ENCODE measurements around the gene USB1.

Gene USB1

DNA sequence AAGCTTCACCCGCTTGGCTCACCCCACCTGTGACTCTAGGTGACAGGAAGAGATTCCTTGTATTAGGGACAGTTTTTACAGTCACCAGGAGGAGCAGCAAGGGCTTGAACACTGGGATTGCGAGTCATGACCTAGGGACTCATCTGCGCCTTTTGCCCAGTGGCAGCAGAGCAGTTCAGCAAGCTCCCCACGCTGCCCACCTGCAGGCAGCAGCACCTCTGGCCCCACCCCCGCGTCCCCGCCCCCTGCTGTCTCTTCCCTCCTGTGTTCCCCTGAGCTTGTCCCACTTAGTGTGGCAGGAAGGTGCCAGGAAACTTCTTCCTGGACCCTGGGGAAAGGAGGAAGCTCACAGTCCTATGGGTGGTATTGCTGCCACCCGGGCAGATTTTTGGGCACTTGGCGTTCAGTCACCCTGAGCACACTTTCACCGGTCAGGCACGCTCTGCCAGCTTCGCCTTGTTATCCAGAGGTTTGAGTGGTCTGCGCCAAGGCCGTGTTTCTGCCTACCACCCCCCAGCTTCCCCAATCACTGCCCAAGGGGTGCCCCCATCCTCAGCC, 33.0 kb downstream of the USB1 start:
- no peak for DNase-seq (ENCODE audit: low read depth, low spot score)

DNA sequence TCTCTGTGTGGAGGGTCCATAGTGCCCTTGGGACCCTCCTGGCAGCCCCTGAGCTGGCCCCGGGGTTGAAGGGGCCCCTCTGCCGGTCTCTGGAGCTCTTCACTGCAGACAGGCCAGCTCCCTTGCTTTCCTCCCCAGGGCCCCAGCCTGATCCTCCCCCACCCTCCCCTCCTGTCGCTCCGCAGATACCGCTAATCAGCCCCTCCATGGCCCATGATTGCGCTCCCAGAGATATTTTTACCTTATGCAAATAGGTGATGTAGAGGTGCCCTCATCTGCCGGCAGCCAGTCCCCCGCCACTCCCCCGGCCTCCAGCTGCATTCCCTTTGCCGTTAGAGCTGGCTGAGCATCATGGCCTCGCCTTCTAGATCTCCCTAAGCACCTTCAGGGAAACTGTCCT, 33.6 kb downstream of the USB1 start:
- no peak for DNase-seq (ENCODE audit: low read depth, low spot score)

DNA sequence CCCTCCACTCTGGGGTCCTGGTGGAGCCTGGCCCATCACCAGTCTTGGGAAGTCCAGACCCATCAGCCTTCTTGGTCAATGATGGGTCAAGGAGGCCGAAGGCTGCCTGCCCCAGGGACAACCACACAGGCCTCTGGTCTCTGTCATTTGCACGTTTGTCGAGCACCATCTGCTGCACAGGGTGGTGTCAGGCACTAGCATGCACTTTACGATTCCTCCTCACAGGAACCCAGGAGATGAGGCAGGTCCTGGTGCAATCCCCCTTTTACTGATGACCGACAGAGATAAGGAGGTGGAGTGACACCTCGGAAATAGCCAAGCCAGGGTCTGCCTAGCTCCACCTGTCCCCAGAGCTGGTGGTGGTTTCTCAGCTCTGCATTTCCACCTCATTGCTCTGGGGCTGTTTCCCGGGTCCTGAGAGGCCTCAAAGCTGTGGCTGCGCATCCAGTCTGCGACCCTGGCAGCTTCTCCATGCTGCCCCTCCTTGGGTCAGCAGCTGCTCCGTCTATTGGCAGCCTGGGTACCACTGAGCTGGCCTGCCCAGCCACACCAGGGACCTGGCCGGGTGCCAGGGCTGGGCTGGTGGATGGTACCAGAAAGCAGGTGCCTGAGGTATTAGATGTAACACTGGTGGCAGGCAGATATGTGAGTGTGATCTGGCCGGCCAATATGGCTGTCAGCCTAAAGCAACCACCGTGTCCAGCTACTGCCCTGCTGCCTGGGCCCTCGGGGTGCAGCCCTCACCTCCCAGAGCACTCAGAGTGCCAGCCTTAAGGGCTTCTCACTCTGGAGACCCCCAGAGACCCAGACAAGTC, 34.4 kb downstream of the USB1 start:
- no peak for DNase-seq (ENCODE audit: low read depth, low spot score)

DNA sequence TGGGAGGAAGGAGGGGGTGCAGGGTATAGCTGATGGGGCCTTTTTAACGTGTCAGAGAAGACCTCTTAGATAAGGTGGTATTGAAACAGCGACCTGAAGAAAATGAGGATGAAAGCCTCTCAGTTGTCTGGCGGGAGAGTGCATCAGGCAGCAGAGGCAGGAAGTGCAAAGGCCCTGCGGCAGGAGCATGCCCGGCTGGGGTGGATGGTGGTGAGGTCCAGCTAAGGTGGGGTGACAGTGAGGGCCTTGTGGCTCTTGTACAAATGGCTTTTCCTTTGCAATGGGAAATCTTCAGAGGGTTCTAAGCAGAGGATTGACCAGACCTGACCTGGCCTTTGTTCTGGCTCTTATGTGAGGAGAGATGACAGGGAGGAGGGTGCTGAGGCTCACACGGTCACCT, 35.7 kb downstream of the USB1 start:
- DNase-seq (ENCODE audit: low read depth, low spot score): no peak

DNA sequence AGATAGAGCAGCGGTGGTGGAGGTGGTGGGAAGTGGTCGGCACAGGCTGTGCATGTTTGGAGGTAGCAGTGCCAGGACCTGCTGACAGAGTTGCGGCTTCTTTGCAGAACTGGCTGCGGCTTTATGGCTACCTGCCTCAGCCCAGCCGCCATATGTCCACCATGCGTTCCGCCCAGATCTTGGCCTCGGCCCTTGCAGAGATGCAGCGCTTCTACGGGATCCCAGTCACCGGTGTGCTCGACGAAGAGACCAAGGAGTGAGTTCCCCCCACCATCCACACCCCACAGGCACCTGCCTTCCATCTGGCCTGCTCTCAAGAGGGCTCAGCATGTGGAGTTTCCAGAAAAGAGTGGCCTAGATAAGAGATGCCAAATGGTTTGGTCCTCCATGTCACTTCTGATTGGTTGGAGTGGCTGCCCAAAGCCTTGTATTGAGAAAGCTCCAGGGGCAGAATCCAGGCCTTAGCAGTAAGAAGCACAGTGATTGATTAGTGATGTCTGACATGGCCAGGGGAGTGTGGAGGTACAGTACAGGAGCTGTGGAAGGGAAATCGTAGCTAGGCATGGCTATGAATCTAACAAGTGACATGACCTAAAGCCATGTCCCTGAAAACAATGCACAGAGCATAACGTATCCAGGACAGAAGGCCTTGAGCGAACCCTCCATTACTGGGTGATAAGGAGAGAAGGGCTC, 36.3 kb downstream of the USB1 start:
- no peak for DNase-seq (ENCODE audit: low read depth, low spot score)

DNA sequence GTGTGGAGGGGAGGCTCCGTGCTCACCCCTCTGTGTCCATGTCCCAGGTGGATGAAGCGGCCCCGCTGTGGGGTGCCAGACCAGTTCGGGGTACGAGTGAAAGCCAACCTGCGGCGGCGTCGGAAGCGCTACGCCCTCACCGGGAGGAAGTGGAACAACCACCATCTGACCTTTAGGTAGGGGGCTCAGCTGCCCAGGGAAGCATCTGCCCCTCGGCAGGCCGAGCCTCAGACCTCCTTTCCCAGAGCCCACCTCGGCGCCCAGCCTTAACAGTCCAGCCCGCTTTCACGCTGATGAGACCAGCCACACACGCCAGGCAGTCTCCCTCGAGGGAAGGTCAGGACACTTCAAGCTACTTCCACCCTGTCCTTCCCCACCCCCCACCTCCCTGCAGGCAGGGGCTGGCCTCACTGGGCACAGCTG, 37.0 kb downstream of the USB1 start:
- DNase-seq (ENCODE audit: low read depth, low spot score): no peak

DNA sequence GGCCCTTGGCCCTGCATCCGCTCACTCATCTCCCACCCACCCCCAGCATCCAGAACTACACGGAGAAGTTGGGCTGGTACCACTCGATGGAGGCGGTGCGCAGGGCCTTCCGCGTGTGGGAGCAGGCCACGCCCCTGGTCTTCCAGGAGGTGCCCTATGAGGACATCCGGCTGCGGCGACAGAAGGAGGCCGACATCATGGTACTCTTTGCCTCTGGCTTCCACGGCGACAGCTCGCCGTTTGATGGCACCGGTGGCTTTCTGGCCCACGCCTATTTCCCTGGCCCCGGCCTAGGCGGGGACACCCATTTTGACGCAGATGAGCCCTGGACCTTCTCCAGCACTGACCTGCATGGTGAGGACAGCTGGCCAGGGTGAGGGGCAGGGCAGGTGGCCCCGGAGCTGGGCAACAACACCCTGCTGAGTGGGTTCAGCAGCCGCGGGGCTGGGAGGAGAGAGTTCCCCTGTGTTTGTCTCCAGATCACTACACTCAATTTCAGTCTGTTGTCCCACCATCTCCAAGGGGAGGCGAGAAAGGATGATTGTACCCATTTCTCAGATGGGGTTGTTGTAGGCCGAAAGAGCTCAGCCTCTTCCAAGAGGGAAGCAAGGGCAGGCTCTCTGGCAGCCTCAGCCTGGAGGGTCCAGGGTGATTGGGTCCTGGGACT, 38.8 kb downstream of the USB1 start:
- DNase-seq (ENCODE audit: low read depth, low spot score): no peak

DNA sequence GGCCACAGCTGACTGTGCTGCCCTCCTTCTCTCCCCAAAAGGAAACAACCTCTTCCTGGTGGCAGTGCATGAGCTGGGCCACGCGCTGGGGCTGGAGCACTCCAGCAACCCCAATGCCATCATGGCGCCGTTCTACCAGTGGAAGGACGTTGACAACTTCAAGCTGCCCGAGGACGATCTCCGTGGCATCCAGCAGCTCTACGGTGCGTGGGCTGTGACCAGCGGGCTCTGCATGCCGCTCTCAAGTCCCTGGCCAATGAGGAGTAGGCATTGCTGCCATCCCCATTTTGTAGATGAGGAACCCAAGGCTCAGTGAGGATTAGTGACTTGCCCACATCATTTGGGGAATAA, 39.3 kb downstream of the USB1 start:
- DNase-seq (ENCODE audit: low read depth, low spot score): no peak

DNA sequence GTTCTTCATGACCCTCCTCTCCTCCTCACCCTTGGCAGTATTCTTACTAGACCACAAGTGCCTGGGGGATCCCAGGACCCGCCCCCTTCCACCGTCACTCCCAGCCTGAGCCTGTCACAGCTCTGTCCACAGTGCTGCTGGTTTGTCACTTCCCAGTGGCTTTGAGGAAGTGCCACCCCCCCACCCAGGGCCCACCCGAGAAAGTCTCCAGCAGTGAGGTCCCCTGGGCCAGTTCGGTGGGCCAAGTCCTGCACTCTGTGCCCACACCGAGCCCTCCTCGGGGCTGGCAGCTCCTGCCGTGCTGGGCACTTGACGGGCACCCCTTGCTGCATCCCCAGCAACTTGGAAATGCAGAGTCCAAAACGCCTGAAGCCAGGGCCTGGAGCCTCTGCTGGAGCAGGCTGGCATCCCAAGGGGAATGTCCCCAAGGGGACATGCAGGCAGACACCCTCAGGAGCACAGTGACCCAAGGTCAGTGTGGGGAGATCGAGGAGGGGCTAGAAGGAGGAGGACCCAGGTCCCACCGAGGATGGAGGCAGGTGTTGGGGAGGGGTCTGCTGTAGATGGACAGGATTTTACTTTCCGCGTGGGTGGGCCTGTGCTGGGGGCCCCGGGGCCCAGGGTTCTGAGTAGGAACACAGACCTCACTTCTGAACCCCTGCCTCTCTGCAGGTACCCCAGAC, 39.9 kb downstream of the USB1 start:
- DNase-seq (ENCODE audit: low read depth, low spot score): no peak

DNA sequence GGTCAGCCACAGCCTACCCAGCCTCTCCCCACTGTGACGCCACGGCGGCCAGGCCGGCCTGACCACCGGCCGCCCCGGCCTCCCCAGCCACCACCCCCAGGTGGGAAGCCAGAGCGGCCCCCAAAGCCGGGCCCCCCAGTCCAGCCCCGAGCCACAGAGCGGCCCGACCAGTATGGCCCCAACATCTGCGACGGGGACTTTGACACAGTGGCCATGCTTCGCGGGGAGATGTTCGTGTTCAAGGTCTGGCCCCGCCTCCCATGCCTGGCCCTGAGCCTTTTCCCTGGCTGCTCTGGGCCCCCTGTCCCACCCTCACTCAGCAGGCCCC, 40.4 kb downstream of the USB1 start:
- no peak for DNase-seq (ENCODE audit: low read depth, low spot score)

DNA sequence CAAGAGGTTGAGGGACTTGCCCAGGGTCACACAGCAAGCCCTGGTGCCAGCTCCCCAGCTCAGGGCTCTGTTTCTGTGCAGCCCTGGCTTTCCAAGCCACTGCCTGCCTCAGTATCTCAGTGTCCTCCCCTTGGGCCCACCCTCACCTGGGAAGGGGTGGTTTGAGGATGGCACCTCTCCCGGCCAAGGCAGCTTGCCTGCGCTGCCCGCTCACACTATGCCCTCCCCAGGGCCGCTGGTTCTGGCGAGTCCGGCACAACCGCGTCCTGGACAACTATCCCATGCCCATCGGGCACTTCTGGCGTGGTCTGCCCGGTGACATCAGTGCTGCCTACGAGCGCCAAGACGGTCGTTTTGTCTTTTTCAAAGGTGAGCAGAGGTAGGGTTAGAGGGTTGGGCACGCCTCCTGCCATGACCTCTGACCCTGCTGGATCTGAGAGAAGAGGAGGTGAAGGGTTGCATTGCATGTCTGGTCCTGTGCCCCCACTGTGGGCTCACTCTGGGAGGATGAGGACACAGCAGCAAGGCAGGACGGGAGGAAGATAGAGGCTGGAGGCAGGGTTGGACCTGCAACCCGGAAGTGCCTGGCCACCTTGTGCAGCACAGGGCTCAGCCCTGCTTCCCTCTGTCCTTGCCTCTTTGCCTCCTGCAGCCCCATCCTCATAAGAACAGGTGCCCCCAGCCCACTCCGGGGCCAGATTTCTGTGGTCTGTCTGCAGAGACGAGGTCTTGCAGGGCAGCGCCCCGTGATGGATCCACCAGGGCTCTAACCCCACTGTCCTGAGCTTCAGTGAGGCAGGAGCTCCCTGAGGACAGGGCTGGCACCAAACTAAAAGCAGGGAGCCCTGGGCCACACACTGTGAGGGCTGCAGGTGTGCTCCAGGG, 41.0 kb downstream of the USB1 start:
- no peak for DNase-seq (ENCODE audit: low read depth, low spot score)

DNA sequence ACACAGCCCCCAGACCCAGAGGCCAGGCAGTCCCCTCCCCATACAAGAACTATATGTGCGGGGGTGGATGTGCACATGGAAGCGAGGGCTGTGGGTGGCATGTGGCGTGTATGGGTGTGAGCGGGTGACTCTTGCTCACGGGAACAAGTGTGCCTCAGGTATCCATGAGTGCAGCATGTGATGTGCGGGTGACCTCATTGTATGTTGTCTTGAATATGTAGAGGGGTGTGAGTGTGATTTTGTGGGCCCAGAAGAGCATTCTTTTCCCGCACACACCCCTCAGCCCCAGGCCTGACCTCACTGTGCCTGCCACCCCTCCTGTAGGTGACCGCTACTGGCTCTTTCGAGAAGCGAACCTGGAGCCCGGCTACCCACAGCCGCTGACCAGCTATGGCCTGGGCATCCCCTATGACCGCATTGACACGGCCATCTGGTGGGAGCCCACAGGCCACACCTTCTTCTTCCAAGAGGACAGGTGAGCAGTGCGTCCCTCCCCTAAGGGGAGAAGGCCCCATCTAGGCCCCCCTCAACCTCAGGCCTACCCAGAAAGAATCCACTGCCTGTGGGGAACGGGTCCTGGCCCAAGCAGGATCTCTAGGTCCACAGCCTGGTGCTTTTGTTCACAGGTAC, 41.8 kb downstream of the USB1 start:
- DNase-seq (ENCODE audit: low read depth, low spot score): no peak

DNA sequence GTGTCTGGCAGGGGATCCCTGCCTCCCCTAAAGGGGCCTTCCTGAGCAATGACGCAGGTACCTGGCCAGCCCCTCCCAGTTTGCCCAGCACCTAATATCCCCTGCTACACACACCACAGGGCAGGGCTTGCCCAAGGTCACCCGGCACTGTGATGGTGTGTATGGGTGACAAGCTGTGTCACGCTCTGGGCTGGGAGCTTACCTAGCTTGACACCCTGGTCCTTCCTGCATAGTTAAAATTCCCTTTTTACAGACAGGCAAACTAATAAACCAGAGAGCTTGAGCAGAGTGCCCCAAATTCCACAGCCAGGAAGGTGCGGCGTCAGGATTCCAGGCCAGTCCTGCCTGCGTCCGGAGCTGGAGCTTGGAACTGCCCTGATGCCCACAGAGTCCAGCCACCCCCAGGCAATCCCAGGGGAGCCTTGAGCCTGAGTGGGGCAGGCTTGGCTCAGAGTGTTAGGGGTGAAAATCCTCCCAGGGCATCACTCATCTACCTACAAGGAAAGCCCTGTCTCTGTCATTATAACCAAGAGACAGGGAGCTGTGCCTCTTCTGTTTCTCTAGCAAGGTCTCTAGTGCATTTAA, 42.5 kb downstream of the USB1 start:
- DNase-seq (ENCODE audit: low read depth, low spot score): no peak

DNA sequence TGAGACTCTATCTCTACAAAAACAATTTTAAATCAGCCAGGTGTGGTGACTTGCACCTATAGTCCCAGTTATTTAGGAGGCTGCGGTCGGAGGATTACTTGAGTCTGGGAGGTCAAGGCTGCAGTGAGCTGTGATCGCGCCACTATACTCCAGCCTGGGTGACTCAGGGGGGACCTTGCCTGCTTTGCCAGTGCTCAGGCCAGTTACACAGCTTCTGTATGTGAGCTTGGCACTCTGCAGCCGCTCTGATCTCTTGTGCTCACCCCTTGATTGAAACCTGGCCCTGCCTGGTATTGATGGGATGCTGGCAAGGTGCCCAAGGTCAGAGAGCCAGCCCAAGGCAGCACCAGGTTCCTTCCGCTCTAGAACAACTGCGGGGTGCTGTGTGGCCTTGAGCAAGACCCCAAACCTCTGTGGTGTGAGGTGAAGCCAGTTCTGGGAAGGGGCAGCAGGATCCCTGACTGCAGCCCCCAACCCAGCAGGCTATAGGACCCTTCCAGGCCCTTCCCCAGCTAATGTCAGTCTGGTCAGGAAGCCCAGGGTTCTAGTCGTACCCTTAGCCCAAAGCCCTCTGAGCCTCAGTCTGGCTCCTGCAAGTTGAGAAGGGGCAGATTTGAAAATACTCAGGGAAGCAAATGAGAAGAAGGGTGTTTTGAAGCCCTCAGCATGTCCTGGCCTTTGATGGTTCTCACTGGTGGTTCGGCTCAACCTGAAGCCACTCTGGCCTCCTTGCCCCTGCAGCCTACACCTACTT, 43.2 kb downstream of the USB1 start:
- DNase-seq (ENCODE audit: low read depth, low spot score): no peak

DNA sequence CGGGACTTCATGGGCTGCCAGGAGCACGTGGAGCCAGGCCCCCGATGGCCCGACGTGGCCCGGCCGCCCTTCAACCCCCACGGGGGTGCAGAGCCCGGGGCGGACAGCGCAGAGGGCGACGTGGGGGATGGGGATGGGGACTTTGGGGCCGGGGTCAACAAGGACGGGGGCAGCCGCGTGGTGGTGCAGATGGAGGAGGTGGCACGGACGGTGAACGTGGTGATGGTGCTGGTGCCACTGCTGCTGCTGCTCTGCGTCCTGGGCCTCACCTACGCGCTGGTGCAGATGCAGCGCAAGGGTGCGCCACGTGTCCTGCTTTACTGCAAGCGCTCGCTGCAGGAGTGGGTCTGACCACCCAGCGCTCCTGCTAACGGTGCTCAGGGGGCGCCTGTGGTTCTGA, 43.9 kb downstream of the USB1 start:
- no peak for DNase-seq (ENCODE audit: low read depth, low spot score)

DNA sequence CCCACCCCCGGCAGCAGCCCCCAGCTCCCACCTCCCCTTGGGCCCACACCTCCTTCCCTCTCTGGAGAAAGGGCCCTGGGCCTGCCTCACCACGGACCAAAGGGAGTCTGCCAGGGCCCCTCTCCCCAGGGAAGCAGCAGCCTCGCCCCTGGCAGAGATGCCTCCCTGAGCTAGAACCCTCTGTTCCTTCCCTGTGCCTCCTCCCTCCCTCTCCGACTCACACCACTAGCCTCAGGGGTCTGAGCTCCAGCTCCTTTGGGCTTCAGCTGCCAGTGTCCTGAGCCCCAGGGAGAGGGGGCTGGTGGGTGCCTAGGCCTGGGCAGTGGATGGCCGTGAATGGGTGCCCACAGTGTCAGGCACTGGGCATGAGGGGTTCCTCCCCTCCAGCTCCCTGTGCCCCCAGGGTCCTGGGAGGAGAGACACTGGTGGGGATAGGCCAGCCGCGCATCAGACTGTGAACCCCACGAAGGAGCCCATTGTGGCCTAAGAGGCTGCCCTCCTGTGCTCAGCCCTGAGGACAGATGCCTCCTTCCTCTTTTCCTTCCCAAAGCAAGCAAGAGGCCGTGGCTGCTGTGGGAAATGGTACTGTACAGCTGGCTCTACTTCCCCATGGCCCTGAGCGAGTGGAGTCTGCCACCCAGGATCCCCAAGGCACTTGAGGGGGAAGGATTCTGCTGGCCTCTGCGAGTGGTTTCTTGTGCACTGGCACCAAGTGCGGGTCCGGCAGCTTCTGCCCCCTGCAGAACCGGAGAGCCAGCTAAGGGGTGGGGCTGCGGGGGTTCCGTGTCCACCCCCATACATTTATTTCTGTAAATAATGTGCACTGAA, 45.1 kb downstream of the USB1 start:
- DNase-seq (ENCODE audit: low read depth, low spot score): no peak

DNA sequence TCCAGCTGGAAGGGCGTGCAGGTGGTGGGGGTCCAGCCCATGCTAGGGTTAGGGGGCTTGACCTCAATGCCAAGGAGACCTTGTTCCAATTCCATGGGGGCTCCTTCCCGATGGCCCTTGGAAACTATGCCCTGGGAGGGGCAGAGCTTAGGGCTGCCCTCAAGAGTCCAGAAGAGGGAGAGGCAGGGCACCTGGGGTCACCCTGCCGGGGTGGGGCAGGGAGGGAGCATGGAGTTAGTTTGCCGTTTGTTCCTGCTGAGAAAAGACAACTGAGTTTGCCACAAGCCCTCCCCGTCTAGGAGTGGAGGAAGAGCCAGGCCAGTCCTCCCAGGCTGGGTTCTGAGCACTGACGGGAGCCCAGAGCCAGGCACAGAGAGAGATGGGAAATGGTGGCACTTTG, 45.7 kb downstream of the USB1 start:
- DNase-seq (ENCODE audit: low read depth, low spot score): no peak

DNA sequence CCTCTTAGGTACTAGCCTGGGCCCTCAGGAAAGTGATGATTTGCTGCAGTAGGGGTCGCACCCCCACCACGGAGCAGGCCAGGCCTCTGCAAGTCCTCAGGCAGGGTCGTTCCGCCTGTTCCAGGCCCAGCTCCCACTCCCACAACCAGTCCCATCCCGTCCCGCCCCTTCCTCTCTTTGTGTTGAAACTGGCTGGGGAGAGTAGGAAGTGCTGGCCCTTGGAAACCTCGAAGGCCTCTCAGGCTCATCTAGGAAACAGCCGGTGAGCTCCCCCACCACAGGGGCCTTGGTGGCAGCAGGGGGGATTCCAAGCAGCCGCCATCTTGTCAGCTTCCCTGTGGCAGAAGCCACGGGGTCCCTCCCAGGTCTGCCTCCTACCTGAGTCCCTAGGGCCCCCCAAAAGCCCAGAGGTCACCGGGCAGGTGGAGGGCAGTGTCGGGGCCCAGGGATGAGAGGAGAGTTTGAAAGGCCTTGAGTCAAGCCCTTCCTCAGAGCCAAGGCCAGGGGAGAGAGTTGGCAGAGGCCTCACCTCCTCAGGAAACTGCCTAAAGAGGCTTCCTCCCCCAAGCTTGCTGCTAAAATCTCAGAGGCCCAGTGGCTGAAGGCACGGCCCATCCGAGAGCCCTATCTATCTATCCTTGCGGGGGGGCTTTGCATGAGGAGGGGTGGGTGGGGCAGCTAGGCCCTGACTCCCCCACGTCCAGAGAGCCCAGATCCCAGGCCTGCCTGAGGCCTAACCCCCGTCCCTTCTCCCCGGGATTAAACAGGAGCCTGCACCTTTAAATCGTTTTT, 46.5 kb downstream of the USB1 start:
- no peak for DNase-seq (ENCODE audit: low read depth, low spot score)
